HEK293T (cell line): Measurements from ENCODE around the gene OR4C11.

Source experiments
- CTCF ChIA-PET: fragments of 350-600 bp; formaldehyde crosslinking; extraction: SDS; loops from one replicate; lab custom pipeline; 2021; ENCODE audit warnings: antibody characterized with exemption, inconsistent platforms; lab: Yijun Ruan, JAX
- POLR2A ChIA-PET: fragments of 350-600 bp; formaldehyde crosslinking; extraction: SDS; loops from one replicate; lab custom pipeline; 2020; ENCODE audit warnings: antibody characterized with exemption, inconsistent platforms; lab: Yijun Ruan, JAX
- DNase-seq: peaks from one replicate; pipeline ENCODE4 v3.0.0; 2012; ENCODE audit warnings: mixed read lengths; ENCODE audit errors: extremely low spot score
- ARNT ChIP-seq: fragments of 450-650 bp; IDR thresholded peaks from 2 replicates; pipeline ENCODE4 v1.6.1; 2017; ENCODE audit warnings: mild to moderate bottlenecking
- BHLHE40 ChIP-seq: fragments of 450-650 bp; IDR thresholded peaks from 2 replicates; pipeline ENCODE4 v1.6.1; 2016; ENCODE audit warnings: mild to moderate bottlenecking, moderate library complexity, borderline replicate concordance
- CTBP1 ChIP-seq: fragments of 450-650 bp; IDR thresholded peaks from 2 replicates; pipeline ENCODE4 v1.6.1; 2016; ENCODE audit warnings: borderline replicate concordance
- ELF4 ChIP-seq: fragments of 450-650 bp; IDR thresholded peaks from 2 replicates; pipeline ENCODE4 v1.6.1; 2017; ENCODE audit warnings: antibody characterized with exemption
- FOXA1 ChIP-seq: fragments of 450-650 bp; IDR thresholded peaks from 2 replicates; pipeline ENCODE4 v1.6.1; 2016; ENCODE audit warnings: mild to moderate bottlenecking
- FOXK2 ChIP-seq: fragments of 450-650 bp; IDR thresholded peaks from 2 replicates; pipeline ENCODE4 v1.6.1; 2016; ENCODE audit warnings: mild to moderate bottlenecking
- FOXM1 ChIP-seq: fragments of 450-650 bp; IDR thresholded peaks from 2 replicates; pipeline ENCODE4 v1.6.1; 2017; ENCODE audit warnings: mild to moderate bottlenecking, borderline replicate concordance
- HDGF ChIP-seq: fragments of 450-650 bp; IDR thresholded peaks from 2 replicates; pipeline ENCODE4 v1.6.1; 2017; ENCODE audit warnings: antibody characterized with exemption, borderline replicate concordance
- L3MBTL2 ChIP-seq: fragments of 450-650 bp; conservative IDR thresholded peaks from 2 replicates; pipeline ENCODE4 v1.6.1; 2016; ENCODE audit warnings: mild to moderate bottlenecking
- LEF1 ChIP-seq: fragments of 450-650 bp; IDR thresholded peaks from 2 replicates; pipeline ENCODE4 v1.6.1; 2017; ENCODE audit warnings: mild to moderate bottlenecking, borderline replicate concordance
- NFRKB ChIP-seq: fragments of 450-650 bp; IDR thresholded peaks from 2 replicates; pipeline ENCODE4 v1.6.1; 2016; ENCODE audit warnings: mild to moderate bottlenecking, moderate library complexity
- SP1 ChIP-seq: fragments of 450-650 bp; IDR thresholded peaks from 2 replicates; pipeline ENCODE4 v1.6.1; 2017
- SUZ12 ChIP-seq: fragments of 450-650 bp; IDR thresholded peaks from 2 replicates; pipeline ENCODE4 v1.6.1; 2016; ENCODE audit warnings: mild to moderate bottlenecking
- TARDBP ChIP-seq: fragments of 450-650 bp; IDR thresholded peaks from 2 replicates; pipeline ENCODE4 v1.6.1; 2016
- ZNF384 ChIP-seq: fragments of 450-650 bp; IDR thresholded peaks from 2 replicates; pipeline ENCODE4 v1.6.1; 2016
- TF ChIP-seq, protein P1 (sequence below): fragments of 450-650 bp; IDR thresholded peaks from 2 replicates; pipeline ENCODE4 v1.6.1; 2016

OR4C11 gene, protein sequence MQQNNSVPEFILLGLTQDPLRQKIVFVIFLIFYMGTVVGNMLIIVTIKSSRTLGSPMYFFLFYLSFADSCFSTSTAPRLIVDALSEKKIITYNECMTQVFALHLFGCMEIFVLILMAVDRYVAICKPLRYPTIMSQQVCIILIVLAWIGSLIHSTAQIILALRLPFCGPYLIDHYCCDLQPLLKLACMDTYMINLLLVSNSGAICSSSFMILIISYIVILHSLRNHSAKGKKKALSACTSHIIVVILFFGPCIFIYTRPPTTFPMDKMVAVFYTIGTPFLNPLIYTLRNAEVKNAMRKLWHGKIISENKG

DNA sequence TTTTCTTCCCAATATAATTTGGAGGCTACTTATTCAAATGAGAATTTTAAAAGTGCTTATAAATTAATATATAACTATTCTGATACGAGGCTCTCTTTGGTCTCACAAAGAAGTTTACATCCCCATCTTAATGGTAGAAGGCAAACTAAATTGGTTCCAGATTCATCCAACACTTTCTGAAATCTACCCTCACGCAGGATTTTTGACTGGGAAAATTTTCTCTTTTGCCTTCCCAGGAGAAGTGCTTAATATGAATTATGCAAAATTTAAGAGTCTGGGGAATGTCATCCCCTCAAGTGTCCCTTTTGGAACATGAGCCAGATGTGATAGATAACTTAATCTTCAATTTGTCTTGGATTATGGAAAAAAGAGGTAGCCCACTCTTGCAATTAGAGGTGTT lies at the start of gene OR4C11:
Gene OR4C11, minus strand, starts transcription at position 101 of the 400 bp plus-strand sequence. CDS start 3,272 bp downstream, outside the sequence.
- no peak for TF ChIP-seq HDGF
- TF ChIP-seq NFRKB = no peak
- no peak for TF ChIP-seq FOXM1
- no peak for TF ChIP-seq FOXK2
- TF ChIP-seq CTBP1 = no peak
- TF ChIP-seq ZNF384 = no peak
- TF ChIP-seq BHLHE40 = no peak
- no peak for TF ChIP-seq SUZ12
- TF ChIP-seq ELF4 = no peak
- TF ChIP-seq SP1 = no peak
- TF ChIP-seq, protein P1, sequence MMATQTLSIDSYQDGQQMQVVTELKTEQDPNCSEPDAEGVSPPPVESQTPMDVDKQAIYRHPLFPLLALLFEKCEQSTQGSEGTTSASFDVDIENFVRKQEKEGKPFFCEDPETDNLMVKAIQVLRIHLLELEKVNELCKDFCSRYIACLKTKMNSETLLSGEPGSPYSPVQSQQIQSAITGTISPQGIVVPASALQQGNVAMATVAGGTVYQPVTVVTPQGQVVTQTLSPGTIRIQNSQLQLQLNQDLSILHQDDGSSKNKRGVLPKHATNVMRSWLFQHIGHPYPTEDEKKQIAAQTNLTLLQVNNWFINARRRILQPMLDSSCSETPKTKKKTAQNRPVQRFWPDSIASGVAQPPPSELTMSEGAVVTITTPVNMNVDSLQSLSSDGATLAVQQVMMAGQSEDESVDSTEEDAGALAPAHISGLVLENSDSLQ = no peak
- no peak for TF ChIP-seq TARDBP
- no peak for TF ChIP-seq FOXA1
- TF ChIP-seq ARNT = no peak
- TF ChIP-seq L3MBTL2 = no peak
- TF ChIP-seq LEF1 = no peak
- no peak for DNase-seq
- ChIA-PET POLR2A (no interaction called here), CTCF (no interaction called here)

DNA sequence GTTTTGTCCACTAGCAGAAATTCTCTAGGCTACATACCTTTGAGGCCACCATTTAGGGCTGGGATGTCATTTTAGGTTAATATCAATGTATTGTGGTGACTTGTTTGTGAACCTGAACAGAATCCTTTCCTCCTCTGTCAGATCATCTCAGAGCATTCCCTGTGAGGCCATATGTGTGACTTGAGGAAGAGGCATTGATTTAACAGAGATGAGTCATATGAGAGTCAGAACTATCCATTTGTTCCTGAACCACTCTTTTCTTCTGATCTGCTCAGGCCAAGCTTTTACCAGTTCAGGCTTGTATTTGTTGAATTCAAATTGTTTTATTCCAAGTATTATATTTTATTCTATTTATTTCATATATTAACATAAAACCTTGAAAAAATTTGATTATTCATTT lies 47.7 kb upstream of the OR4C11 start:
- no peak for DNase-seq
- TF ChIP-seq, protein P1 = no peak
- TF ChIP-seq TARDBP = no peak
- TF ChIP-seq LEF1 = no peak
- no peak for TF ChIP-seq ELF4
- TF ChIP-seq FOXM1 = no peak
- TF ChIP-seq BHLHE40 = no peak
- TF ChIP-seq ARNT = no peak
- no peak for TF ChIP-seq SP1
- no peak for TF ChIP-seq SUZ12
- TF ChIP-seq NFRKB = no peak
- TF ChIP-seq HDGF = no peak
- TF ChIP-seq FOXA1 = no peak
- TF ChIP-seq ZNF384 = no peak
- no peak for TF ChIP-seq L3MBTL2
- TF ChIP-seq CTBP1 = no peak
- POLR2A ChIA-PET = no interaction called here
- CTCF ChIA-PET = no interaction called here

DNA sequence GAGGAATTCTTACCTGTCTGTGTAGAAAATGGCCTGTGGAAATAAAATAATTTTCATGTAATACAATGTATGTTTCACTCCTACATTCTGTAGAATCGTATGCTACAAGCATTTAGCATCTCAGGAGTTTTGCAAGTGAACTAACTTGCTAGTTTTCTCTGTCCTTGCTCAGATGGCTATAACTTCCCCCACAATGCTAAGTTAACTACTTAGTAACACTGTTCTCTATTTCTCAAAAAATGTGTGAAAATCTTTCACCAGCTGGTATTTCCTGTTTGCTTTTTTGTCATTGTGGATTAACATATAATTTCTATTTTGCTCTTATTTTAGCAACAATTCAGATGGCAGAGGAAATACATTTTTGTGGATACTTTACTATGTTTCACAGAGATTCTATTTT lies 45.1 kb upstream of the OR4C11 start:
- POLR2A ChIA-PET = no interaction called here
- CTCF ChIA-PET = no interaction called here
- DNase-seq = no peak
- TF ChIP-seq FOXA1 (no peak), L3MBTL2 (no peak), ELF4 (no peak), CTBP1 (no peak), SUZ12 (no peak), ZNF384 (no peak), BHLHE40 (no peak)
- TF ChIP-seq, protein P1 = no peak

DNA sequence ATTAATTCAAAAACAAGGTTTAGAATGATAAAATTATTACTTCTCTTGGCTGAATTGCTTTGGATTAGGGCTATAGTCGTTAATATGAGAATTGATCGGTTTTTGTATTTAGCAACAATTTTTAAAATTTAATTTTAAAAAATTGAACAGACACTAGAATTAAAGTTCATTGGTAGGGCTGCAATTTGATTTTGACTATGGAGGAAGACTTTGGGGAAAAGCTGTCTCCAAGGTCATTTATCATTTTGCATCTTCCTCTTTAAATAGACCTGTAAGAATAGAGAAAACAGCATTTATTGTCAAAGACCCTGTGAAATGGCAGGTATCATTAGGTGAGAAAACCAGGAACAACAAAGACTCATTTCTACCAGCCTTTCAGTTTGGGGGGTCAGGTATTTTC lies 40.6 kb upstream of the OR4C11 start, which contains the start of gene OR4S2:
Gene OR4S2, plus strand, starts transcription at position 301 of the 400 bp plus-strand sequence. CDS start 2,577 bp downstream, outside the sequence.
- no peak for DNase-seq
- ChIA-PET CTCF (no interaction called here), POLR2A (no interaction called here)
- TF ChIP-seq LEF1 = no peak
- no peak for TF ChIP-seq FOXM1
- TF ChIP-seq HDGF = no peak
- no peak for TF ChIP-seq NFRKB
- TF ChIP-seq BHLHE40 = no peak
- no peak for TF ChIP-seq ARNT
- no peak for TF ChIP-seq L3MBTL2
- TF ChIP-seq CTBP1 = no peak
- no peak for TF ChIP-seq ELF4
- no peak for TF ChIP-seq SUZ12
- TF ChIP-seq FOXA1 = no peak
- TF ChIP-seq ZNF384 = no peak
- TF ChIP-seq TARDBP = no peak
- TF ChIP-seq SP1 = no peak
- TF ChIP-seq, protein P1 = no peak
- TF ChIP-seq FOXK2 = no peak

DNA sequence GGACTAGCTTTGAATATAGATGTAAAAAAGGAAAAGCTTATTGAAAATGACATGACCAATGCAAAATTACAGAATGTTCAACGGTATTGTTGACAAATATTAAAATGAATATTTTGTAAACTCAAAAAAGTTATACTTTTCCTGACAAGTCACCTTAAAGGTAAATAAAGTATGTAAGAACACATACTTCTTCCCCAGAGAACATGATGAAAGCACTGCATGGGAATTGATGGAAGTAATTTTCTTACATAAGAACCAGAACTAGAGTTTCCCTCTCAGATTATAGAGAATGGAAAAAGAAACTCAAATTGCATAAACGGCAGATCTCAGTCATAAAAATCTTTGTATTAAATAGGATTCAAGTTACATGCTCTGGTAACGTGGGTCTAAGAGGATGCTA lies 27.4 kb upstream of the OR4C11 start, which contains the start of gene OR4P4:
Gene OR4P4, plus strand, starts transcription at position 301 of the 400 bp plus-strand sequence.
- CTCF ChIA-PET = no interaction called here
- POLR2A ChIA-PET = no interaction called here
- DNase-seq = no peak
- TF ChIP-seq CTBP1 = no peak
- TF ChIP-seq FOXA1 = no peak
- no peak for TF ChIP-seq LEF1
- TF ChIP-seq HDGF = no peak
- TF ChIP-seq FOXK2 = no peak
- no peak for TF ChIP-seq L3MBTL2

DNA sequence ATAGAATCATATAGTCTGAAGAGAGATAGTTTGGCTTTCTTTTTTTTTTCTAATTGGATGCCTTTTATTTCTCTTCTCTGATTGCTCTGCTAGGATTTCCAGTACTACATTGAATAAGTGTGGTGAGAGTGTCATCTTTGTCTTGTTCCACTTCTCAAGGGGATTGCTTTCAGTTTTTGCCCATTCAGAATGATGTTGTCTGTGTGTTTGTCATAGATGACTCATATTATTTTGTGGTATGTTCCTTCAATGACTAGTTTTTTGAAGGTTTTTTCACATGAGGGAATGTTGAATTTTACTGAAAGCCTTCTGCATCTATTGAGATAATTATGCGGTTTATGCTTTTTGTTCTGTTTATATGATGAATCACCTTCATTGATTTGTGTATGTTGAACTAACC lies 17.1 kb upstream of the OR4C11 start:
- DNase-seq = no peak
- CTCF ChIA-PET = no interaction called here
- TF ChIP-seq FOXM1 (no peak), SUZ12 (no peak), SP1 (no peak), FOXK2 (no peak), HDGF (no peak)
- POLR2A ChIA-PET = no interaction called here
